Progenitor cell of endocrine pancreas (in vitro differentiated cells): ENCODE results near the gene STYXL1. TPM values are rescaled to one million over a fixed set of nuclear protein-coding genes. Genes with fewer than 3 reads are reported as not detected.

Experiments used
- DNase-seq: peaks from one replicate; pipeline ENCODE4 v3.0.0; 2021; ENCODE audit warnings: low spot score; ENCODE audit not compliant: unreplicated experiment
- H3K27ac Mint-ChIP-seq: 2 replicates; pipeline ENCODE4 v1.8.0; 2021; ENCODE audit warnings: mild to moderate bottlenecking, moderate library complexity, mixed read lengths
- H3K27me3 Mint-ChIP-seq: 2 replicates; pipeline ENCODE4 v1.8.0; 2021; ENCODE audit warnings: mixed read lengths
- H3K36me3 Mint-ChIP-seq: 2 replicates; pipeline ENCODE4 v1.8.0; 2022; ENCODE audit warnings: mixed read lengths; ENCODE audit not compliant: insufficient read depth
- H3K4me1 Mint-ChIP-seq: 2 replicates; pipeline ENCODE4 v1.8.0; 2021; ENCODE audit warnings: low read depth, mixed read lengths
- H3K4me3 Mint-ChIP-seq: 2 replicates; pipeline ENCODE4 v1.8.0; 2021; ENCODE audit warnings: low read depth, mild to moderate bottlenecking, moderate library complexity, mixed read lengths
- H3K9me3 Mint-ChIP-seq: 2 replicates; pipeline ENCODE4 v1.8.0; 2021; ENCODE audit warnings: low read depth, mixed read lengths
- CTCF ChIP-seq: fragments of 200-600 bp; sonication (generic); IDR thresholded peaks from one replicate; pipeline ENCODE4 v1.5.0; 2021; ENCODE audit warnings: antibody characterized with exemption, mild to moderate bottlenecking; ENCODE audit not compliant: unreplicated experiment
- total RNA-seq: library from RNA; stranded (reverse); gene quantifications from 2 replicates; pipeline ENCODE4 v1.2.1, GENCODE V29; 2021

Gene STYXL1
- total RNA-seq, 1 donor from 2014 or later: 49.7 TPM

GRCh38 chr7:75982306-75983064 lies 65.3 kb downstream of the STYXL1 start:
- no peaks in the 10 kb centered on the region for H3K27me3 Mint-ChIP-seq
- no peaks in the 10 kb centered on the region for H3K4me1 Mint-ChIP-seq
- DNase-seq: no peak
- no peak for TF ChIP-seq CTCF
- H3K27ac Mint-ChIP-seq: no peak overlapping the region
- H3K9me3 Mint-ChIP-seq: no peaks in the 10 kb centered on the region
- peaks cover 9% of the 10 kb centered on the region for H3K36me3 Mint-ChIP-seq
- H3K4me3 Mint-ChIP-seq: no peak overlapping the region

- no peak overlapping the region for H3K27ac Mint-ChIP-seq
- TF ChIP-seq CTCF: no peak
- no peaks in the 10 kb centered on the region for H3K27me3 Mint-ChIP-seq
- no peak for DNase-seq
- peaks cover 4% of the 10 kb centered on the region for H3K36me3 Mint-ChIP-seq
- no peaks in the 10 kb centered on the region for H3K9me3 Mint-ChIP-seq
- H3K4me3 Mint-ChIP-seq: no peak overlapping the region
- no peaks in the 10 kb centered on the region for H3K4me1 Mint-ChIP-seq
Observed at GRCh38 chr7:75981453-75982305, 66.1 kb downstream of the STYXL1 start.

DNA sequence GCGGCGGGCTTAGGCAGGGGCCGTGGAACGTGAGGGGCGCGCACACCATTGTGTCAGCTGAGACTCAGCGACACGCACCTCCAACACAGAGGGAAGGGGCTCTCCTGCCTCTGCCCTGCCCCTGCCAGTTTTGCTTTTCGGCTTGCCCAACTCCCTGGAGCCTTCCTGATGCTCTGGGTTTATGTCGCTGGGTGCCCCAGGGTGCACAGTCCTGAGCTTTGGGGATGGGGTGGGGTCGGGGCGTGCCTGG lies 66.7 kb downstream of the STYXL1 start:
- no peak for DNase-seq
- Mint-ChIP-seq H3K36me3 (peaks cover 3% of the 10 kb centered on the region), H3K4me1 (no peaks in the 10 kb centered on the region), H3K9me3 (no peaks in the 10 kb centered on the region), H3K27me3 (no peaks in the 10 kb centered on the region), H3K27ac (no peak overlapping the region), H3K4me3 (no peak overlapping the region)
- no peak for TF ChIP-seq CTCF

- Mint-ChIP-seq H3K4me1 (no peaks in the 10 kb centered on the region), H3K9me3 (no peaks in the 10 kb centered on the region), H3K27me3 (no peaks in the 10 kb centered on the region), H3K27ac (no peak overlapping the region), H3K36me3 (peaks cover 3% of the 10 kb centered on the region), H3K4me3 (no peak overlapping the region)
- no peak for DNase-seq
- TF ChIP-seq CTCF: no peak
Observed at GRCh38 chr7:75980430-75981202, 67.2 kb downstream of the STYXL1 start.

- no peak for TF ChIP-seq CTCF
- Mint-ChIP-seq H3K4me1 (no peaks in the 10 kb centered on the region), H3K4me3 (no peak overlapping the region), H3K27ac (no peak overlapping the region), H3K27me3 (no peaks in the 10 kb centered on the region), H3K9me3 (no peaks in the 10 kb centered on the region), H3K36me3 (peaks cover 3% of the 10 kb centered on the region)
- no peak for DNase-seq
Observed at GRCh38 chr7:75979759-75980429, 67.9 kb downstream of the STYXL1 start.
